ENCODE data around the gene INO80.

The INO80 gene

GRCh38 chr15:40932649-40933516 lies 183.2 kb downstream of the INO80 start:
- TF ChIP-seq, protein P1, sequence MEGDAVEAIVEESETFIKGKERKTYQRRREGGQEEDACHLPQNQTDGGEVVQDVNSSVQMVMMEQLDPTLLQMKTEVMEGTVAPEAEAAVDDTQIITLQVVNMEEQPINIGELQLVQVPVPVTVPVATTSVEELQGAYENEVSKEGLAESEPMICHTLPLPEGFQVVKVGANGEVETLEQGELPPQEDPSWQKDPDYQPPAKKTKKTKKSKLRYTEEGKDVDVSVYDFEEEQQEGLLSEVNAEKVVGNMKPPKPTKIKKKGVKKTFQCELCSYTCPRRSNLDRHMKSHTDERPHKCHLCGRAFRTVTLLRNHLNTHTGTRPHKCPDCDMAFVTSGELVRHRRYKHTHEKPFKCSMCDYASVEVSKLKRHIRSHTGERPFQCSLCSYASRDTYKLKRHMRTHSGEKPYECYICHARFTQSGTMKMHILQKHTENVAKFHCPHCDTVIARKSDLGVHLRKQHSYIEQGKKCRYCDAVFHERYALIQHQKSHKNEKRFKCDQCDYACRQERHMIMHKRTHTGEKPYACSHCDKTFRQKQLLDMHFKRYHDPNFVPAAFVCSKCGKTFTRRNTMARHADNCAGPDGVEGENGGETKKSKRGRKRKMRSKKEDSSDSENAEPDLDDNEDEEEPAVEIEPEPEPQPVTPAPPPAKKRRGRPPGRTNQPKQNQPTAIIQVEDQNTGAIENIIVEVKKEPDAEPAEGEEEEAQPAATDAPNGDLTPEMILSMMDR (IDR thresholded peaks at IDR 0.05; ENCODE audit: low read depth, low read length, missing control alignments): no peak
- DNase-seq (ENCODE audit: low read depth): no peak
- H3K4me3 ChIP-seq (ENCODE audit: low read depth, low read length): no peak overlapping the region

GRCh38 chr15:40932156-40932555 lies 183.9 kb downstream of the INO80 start:
- no peak for DNase-seq (ENCODE audit: low read depth)
- no peak overlapping the region for H3K4me3 ChIP-seq (ENCODE audit: low read depth, low read length)
- TF ChIP-seq, protein P1 (IDR thresholded peaks at IDR 0.05; ENCODE audit: low read depth, low read length, missing control alignments): no peak

GRCh38 chr15:40931300-40932142 lies 184.6 kb downstream of the INO80 start:
- no peak for DNase-seq (ENCODE audit: low read depth)
- TF ChIP-seq, protein P1 (IDR thresholded peaks at IDR 0.05; ENCODE audit: low read depth, low read length, missing control alignments): no peak
- H3K4me3 ChIP-seq (ENCODE audit: low read depth, low read length): no peak overlapping the region

DNA sequence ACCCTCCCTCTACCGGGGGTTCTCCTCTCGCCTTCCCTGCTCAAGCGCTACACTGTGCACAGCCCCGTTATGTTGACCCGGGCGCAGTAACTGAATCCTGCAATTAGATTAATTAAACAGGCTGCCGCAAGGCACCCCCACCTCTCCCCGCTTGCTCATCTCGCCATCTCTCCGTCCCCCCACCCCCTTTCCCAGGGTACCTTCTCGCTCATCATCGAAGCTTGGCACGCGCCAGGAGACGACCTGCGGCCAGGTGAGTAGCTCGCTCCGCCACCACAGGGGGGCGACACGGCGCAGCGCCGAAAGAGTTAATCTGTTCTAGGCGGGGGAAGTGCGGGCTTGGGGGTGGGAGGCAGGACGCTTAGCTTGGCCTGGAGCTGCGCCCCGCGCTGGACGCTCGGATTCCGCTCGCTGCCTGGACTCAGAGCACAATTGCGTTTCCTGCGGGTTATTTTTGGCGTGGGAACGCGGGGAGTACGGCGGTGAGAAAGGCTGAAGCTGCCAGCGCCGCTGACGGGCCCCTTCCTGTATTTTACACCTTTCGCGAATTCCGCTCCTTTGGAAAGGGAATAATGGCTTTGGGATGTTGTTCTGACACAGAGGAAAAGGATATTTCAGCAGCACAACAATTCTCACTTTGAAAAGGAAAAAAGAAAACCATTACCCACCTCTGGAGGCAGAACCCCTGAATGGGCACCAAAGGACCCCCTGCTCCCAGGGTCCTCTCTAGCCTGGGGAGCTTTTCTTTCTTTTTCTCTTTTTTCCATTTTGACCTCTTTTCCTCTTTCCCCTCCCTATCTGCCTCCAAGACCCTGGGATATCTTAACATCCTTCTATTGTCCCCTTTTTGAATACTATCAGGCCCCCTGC lies 185.4 kb downstream of the INO80 start:
- peak overlapping the region; percentile 3; the same call in 1 of the 2 replicates for H3K4me3 ChIP-seq (ENCODE audit: low read depth, low read length)
- TF ChIP-seq, protein P1 (IDR thresholded peaks at IDR 0.05; ENCODE audit: low read depth, low read length, missing control alignments): peak; percentile 77
- no peak for DNase-seq (ENCODE audit: low read depth)

DNA sequence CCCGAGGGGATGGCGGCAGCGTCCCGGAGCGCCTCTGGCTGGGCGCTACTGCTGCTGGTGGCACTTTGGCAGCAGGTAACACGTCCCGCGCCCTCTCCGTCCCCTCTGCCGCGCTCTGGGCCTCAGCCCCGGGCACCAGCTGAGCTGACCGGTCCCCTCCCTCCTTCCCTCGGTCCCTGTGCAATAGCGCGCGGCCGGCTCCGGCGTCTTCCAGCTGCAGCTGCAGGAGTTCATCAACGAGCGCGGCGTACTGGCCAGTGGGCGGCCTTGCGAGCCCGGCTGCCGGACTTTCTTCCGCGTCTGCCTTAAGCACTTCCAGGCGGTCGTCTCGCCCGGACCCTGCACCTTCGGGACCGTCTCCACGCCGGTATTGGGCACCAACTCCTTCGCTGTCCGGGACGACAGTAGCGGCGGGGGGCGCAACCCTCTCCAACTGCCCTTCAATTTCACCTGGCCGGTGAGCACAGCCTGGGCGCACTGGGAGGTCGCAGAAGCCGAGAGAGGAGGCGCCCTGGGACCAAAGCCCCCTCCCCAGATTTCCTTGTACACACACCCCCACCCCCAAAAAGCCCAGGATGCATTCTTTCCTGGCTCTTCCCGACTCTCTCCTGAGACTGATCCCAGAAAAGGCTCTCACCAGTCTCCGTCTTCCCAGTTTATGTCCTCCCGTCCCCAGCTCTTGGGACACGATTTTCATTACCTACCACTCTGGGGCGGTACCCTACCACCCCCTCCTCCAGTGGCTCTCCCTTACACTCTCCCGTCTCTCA lies 186.2 kb downstream of the INO80 start:
- peak overlapping the region; percentile 17 for H3K4me3 ChIP-seq (ENCODE audit: low read depth, low read length)
- TF ChIP-seq, protein P1 (IDR thresholded peaks at IDR 0.05; ENCODE audit: low read depth, low read length, missing control alignments): no peak
- no peak for DNase-seq (ENCODE audit: low read depth)
